CD4-positive, alpha-beta memory T cell (primary cell): ENCODE measurements around the gene CFAP107. TPM values are rescaled to one million over a fixed set of nuclear protein-coding genes. Genes with fewer than 3 reads are reported as not detected.
"Not testable (repeated sequence)": the region's sequence is repeated elsewhere in the genome, so short reads cannot be mapped to it uniquely, and the experiment has no call there.

Experiments used
- CTCF ChIA-PET: fragments of 350-600 bp; sonication (Branson Sonifier 250); formaldehyde crosslinking; loops from one replicate; lab custom pipeline; 2021; ENCODE audit warnings: inconsistent platforms; ENCODE audit not compliant: partially characterized antibody; lab: Charles Lee
- POLR2A ChIA-PET: fragments of 350-600 bp; sonication (Branson Sonifier 250); formaldehyde crosslinking; loops from one replicate; lab custom pipeline; 2021; ENCODE audit not compliant: partially characterized antibody; lab: Charles Lee
- DNase-seq, 5 donors: peaks; one replicate each; pipeline versions ENCODE4 v3.0.0 to v3.0.0-alpha.2; 2020 to 2022; ENCODE audit warnings: mixed read lengths in 1 of 5
- H3K27ac ChIP-seq: one replicate; pipeline ENCODE4 v1.7.0; 2013; ENCODE audit warnings: low read depth, low read length
- H3K27me3 ChIP-seq: 2 replicates; pipeline ENCODE4 v1.7.0; 2013; ENCODE audit warnings: mild to moderate bottlenecking, low read length, moderate library complexity; ENCODE audit not compliant: insufficient read depth
- H3K36me3 ChIP-seq: 2 replicates; pipeline ENCODE4 v1.7.0; 2013; ENCODE audit warnings: mild to moderate bottlenecking, low read length, moderate library complexity; ENCODE audit not compliant: insufficient read depth
- H3K4me1 ChIP-seq: 2 replicates; pipeline ENCODE4 v1.7.0; 2013; ENCODE audit warnings: mild to moderate bottlenecking, low read length, moderate library complexity; ENCODE audit not compliant: insufficient read depth
- H3K4me3 ChIP-seq, 2 donors: one replicate each; pipeline ENCODE4 v1.7.0; 2013; ENCODE audit warnings: low read length in 2 of 2, mild to moderate bottlenecking in 1 of 2
- H3K9me3 ChIP-seq, 2 donors: one replicate each; pipeline ENCODE4 v1.7.0; 2013; ENCODE audit warnings: low read length in 2 of 2, control low read depth in 1 of 2; ENCODE audit not compliant: control insufficient read depth in 1 of 2
- H3K27ac Mint-ChIP-seq, 7 donors: one replicate each; pipeline ENCODE4 v1.8.0; 2020 to 2021; ENCODE audit warnings: mixed read lengths in 7 of 7, mild to moderate bottlenecking in 6 of 7, inconsistent platforms in 3 of 7, moderate library complexity in 3 of 7
- H3K27me3 Mint-ChIP-seq, 2 donors: one replicate each; pipeline ENCODE4 v1.8.0; 2020 to 2021; ENCODE audit warnings: mixed read lengths in 2 of 2
- H3K36me3 Mint-ChIP-seq, 2 donors: one replicate each; pipeline ENCODE4 v1.8.0; 2020 to 2021; ENCODE audit warnings: mixed read lengths in 2 of 2, inconsistent platforms in 1 of 2, mild to moderate bottlenecking in 1 of 2
- H3K4me1 Mint-ChIP-seq, 4 donors: one replicate each; pipeline ENCODE4 v1.8.0; 2020 to 2021; ENCODE audit warnings: mixed read lengths in 4 of 4, mild to moderate bottlenecking in 1 of 4
- H3K4me3 Mint-ChIP-seq, 8 donors: one replicate each; pipeline ENCODE4 v1.8.0; 2020 to 2021; ENCODE audit warnings: mixed read lengths in 8 of 8, mild to moderate bottlenecking in 7 of 8, moderate library complexity in 6 of 8, inconsistent platforms in 3 of 8
- H3K9me3 Mint-ChIP-seq, 8 donors: one replicate each; pipeline ENCODE4 v1.8.0; 2020 to 2021; ENCODE audit warnings: mixed read lengths in 8 of 8, mild to moderate bottlenecking in 5 of 8, inconsistent platforms in 3 of 8, moderate library complexity in 1 of 8
- intact Hi-C: fragments of 100-400 bp; cut with micrococcal nuclease; formaldehyde crosslinking; loops from one replicate; pipeline ENCODE4 v1.15.1; 2023
- polyA plus RNA-seq, 2 donors: library from polyadenylated mRNA; unstranded; fragments of 300-500 nt; fragmentation: Illumina TruSeq; gene quantifications; one replicate each; pipeline ENCODE4 v1.2.3, GENCODE V29; 2021
- total RNA-seq, 2 experiments: library from RNA; stranded (reverse); gene quantifications; one replicate each; pipeline ENCODE4 v1.2.3, GENCODE V29; 2021

Gene CFAP107
- total and polyA plus RNA-seq, 4 experiments from 2014 or later = not detected

GRCh38 chr1:12717301-12717838 is 28.6 kb upstream of the CFAP107 start:
- Mint-ChIP-seq H3K27me3 (peaks cover 17 to 19% of the 10 kb centered on the region in 2 donors), H3K9me3 (no peaks in the 10 kb centered on the region), H3K27ac (no peak overlapping the region), H3K36me3 (no peaks in the 10 kb centered on the region), H3K4me3 (no peak overlapping the region), H3K4me1 (no peaks in the 10 kb centered on the region)
- no peaks in the 10 kb centered on the region for H3K4me1 ChIP-seq
- no peaks in the 10 kb centered on the region for H3K27me3 ChIP-seq
- DNase-seq = no peak
- no peak overlapping the region for H3K27ac ChIP-seq
- no peaks in the 10 kb centered on the region for H3K9me3 ChIP-seq
- no peaks in the 10 kb centered on the region for H3K36me3 ChIP-seq
- ChIA-PET POLR2A (no interaction called here), CTCF (no interaction called here)
- H3K4me3 ChIP-seq = no peak overlapping the region
- intact Hi-C loops = no loop called here

- no peaks in the 10 kb centered on the region for H3K27me3 ChIP-seq
- Mint-ChIP-seq H3K27ac (no peak overlapping the region), H3K9me3 (peaks cover 0 to 2% (median 0%) of the 10 kb centered on the region in 8 donors), H3K4me3 (no peak overlapping the region), H3K36me3 (no peaks in the 10 kb centered on the region), H3K27me3 (peaks cover 14 to 16% of the 10 kb centered on the region in 2 donors), H3K4me1 (no peaks in the 10 kb centered on the region)
- ChIA-PET CTCF (no interaction called here), POLR2A (no interaction called here)
- H3K4me1 ChIP-seq = no peaks in the 10 kb centered on the region
- H3K9me3 ChIP-seq = no peaks in the 10 kb centered on the region
- H3K36me3 ChIP-seq = no peaks in the 10 kb centered on the region
- no peak overlapping the region for H3K4me3 ChIP-seq
- no peak for DNase-seq
- intact Hi-C loops = no loop called here
- no peak overlapping the region for H3K27ac ChIP-seq
Measured at GRCh38 chr1:12722626-12723025, 23.4 kb upstream of the CFAP107 start.

GRCh38 chr1:12728391-12728790 is 17.6 kb upstream of the CFAP107 start:
- H3K4me3 ChIP-seq = no peak overlapping the region
- H3K36me3 ChIP-seq = no peaks in the 10 kb centered on the region
- H3K9me3 ChIP-seq = no peaks in the 10 kb centered on the region
- peaks cover 25 to 29% of the 10 kb centered on the region in 2 donors for H3K27me3 Mint-ChIP-seq
- no peak overlapping the region for H3K27ac Mint-ChIP-seq
- no peaks in the 10 kb centered on the region for H3K4me1 ChIP-seq
- H3K27ac ChIP-seq = no peak overlapping the region
- ChIA-PET CTCF (no interaction called here), POLR2A (no interaction called here)
- H3K4me3 Mint-ChIP-seq = no peak overlapping the region
- H3K27me3 ChIP-seq = no peaks in the 10 kb centered on the region
- H3K9me3 Mint-ChIP-seq = peaks cover 6 to 43% (median 24%) of the 10 kb centered on the region in 8 donors
- H3K4me1 Mint-ChIP-seq = no peaks in the 10 kb centered on the region
- H3K36me3 Mint-ChIP-seq = peaks cover 2 to 3% of the 10 kb centered on the region in 2 donors
- intact Hi-C loops = no loop called here
- no peak for DNase-seq

GRCh38 chr1:12730156-12730555 is 15.8 kb upstream of the CFAP107 start:
- intact Hi-C loops = no loop called here
- no peaks in the 10 kb centered on the region for H3K27me3 ChIP-seq

GRCh38 chr1:12731084-12731483 is 14.9 kb upstream of the CFAP107 start:
- H3K4me1 ChIP-seq, H3K4me3 Mint-ChIP-seq, H3K36me3 Mint-ChIP-seq, H3K4me3 ChIP-seq, H3K27ac Mint-ChIP-seq, H3K27ac ChIP-seq, DNase-seq, intact Hi-C loops, H3K9me3 ChIP-seq, H3K4me1 Mint-ChIP-seq, H3K27me3 ChIP-seq, POLR2A ChIA-PET, CTCF ChIA-PET, H3K36me3 ChIP-seq: not testable (repeated sequence)
- peaks cover 6 to 66% (median 33%) of the 10 kb centered on the region in 8 donors for H3K9me3 Mint-ChIP-seq
- peaks cover 39 to 42% of the 10 kb centered on the region in 2 donors for H3K27me3 Mint-ChIP-seq

More at GRCh38 chr1:12730156-12730555, 15.8 kb upstream of the CFAP107 start:
- no peak overlapping the region for H3K4me3 Mint-ChIP-seq
- H3K9me3 Mint-ChIP-seq = peaks cover 6 to 57% (median 29%) of the 10 kb centered on the region in 8 donors
- Histone ChIP-seq H3K27ac (no peak overlapping the region), H3K4me1 (no peaks in the 10 kb centered on the region), H3K9me3 (no peaks in the 10 kb centered on the region), H3K36me3 (no peaks in the 10 kb centered on the region), H3K4me3 (no peak overlapping the region)
- ChIA-PET CTCF (no interaction called here), POLR2A (no interaction called here)
- H3K4me1 Mint-ChIP-seq = no peaks in the 10 kb centered on the region
- peaks cover 2 to 3% of the 10 kb centered on the region in 2 donors for H3K36me3 Mint-ChIP-seq
- DNase-seq = no peak
- H3K27me3 Mint-ChIP-seq = peaks cover 38 to 39% of the 10 kb centered on the region in 2 donors
- H3K27ac Mint-ChIP-seq = no peak overlapping the region

- intact Hi-C loops = no loop called here
- Mint-ChIP-seq H3K9me3 (peaks cover 2 to 73% (median 44%) of the 10 kb centered on the region in 8 donors), H3K36me3 (peaks cover 2 to 3% of the 10 kb centered on the region in 2 donors), H3K27me3 (peaks cover 45 to 55% of the 10 kb centered on the region in 2 donors), H3K27ac (no peak overlapping the region), H3K4me3 (no peak overlapping the region), H3K4me1 (no peaks in the 10 kb centered on the region)
- Histone ChIP-seq H3K4me1 (no peaks in the 10 kb centered on the region), H3K27me3 (peaks cover 5% of the 10 kb centered on the region), H3K27ac (no peak overlapping the region), H3K4me3 (no peak overlapping the region), H3K36me3 (no peaks in the 10 kb centered on the region), H3K9me3 (no peaks in the 10 kb centered on the region)
- POLR2A ChIA-PET = no interaction called here
- no peak for DNase-seq
- CTCF ChIA-PET = no interaction called here
Measured at GRCh38 chr1:12734651-12735050, 11.3 kb upstream of the CFAP107 start.

- H3K27me3 ChIP-seq = peaks cover 9% of the 10 kb centered on the region
- ChIA-PET POLR2A (no interaction called here), CTCF (no interaction called here)
- H3K4me3 Mint-ChIP-seq = no peak overlapping the region
- no peaks in the 10 kb centered on the region for H3K36me3 ChIP-seq
- H3K4me1 Mint-ChIP-seq = no peaks in the 10 kb centered on the region
- peaks cover 44 to 48% of the 10 kb centered on the region in 2 donors for H3K27me3 Mint-ChIP-seq
- H3K27ac ChIP-seq = no peak overlapping the region
- no peak for DNase-seq
- H3K27ac Mint-ChIP-seq = no peak overlapping the region
- H3K4me3 ChIP-seq = no peak overlapping the region
- no peaks in the 10 kb centered on the region for H3K9me3 ChIP-seq
- no peaks in the 10 kb centered on the region for H3K4me1 ChIP-seq
- H3K9me3 Mint-ChIP-seq = peaks cover 0 to 32% (median 19%) of the 10 kb centered on the region in 8 donors
- intact Hi-C loops = no loop called here
- H3K36me3 Mint-ChIP-seq = no peaks in the 10 kb centered on the region
Measured at GRCh38 chr1:12738934-12739333, 7.1 kb upstream of the CFAP107 start.
